GM23248 (cell line): ENCODE data around the gene IL1R1. TPM values are rescaled to one million over a fixed set of nuclear protein-coding genes. Genes with fewer than 3 reads are reported as not detected.

ENCODE experiments used
- DNase-seq: peaks from one replicate; pipeline ENCODE4 v3.0.0-alpha.2; 2015
- H2AFZ ChIP-seq: fragments of 200-600 bp; sonication (generic); 2 replicates; pipeline ENCODE4 v1.6.1; 2016; ENCODE audit warnings: antibody characterized with exemption
- H3F3A ChIP-seq: fragments of 200-600 bp; sonication (generic); 2 replicates; pipeline ENCODE4 v1.6.1; 2016; ENCODE audit warnings: mild to moderate bottlenecking, antibody characterized with exemption, mixed run types; ENCODE audit not compliant: insufficient read depth
- H3K27ac ChIP-seq: fragments of 200-600 bp; sonication (generic); 2 replicates; pipeline ENCODE4 v1.5.1; 2016; ENCODE audit warnings: mild to moderate bottlenecking
- H3K27me3 ChIP-seq: fragments of 200-600 bp; sonication (generic); replicated peaks from 2 replicates; pipeline ENCODE4 v1.6.1; 2016; ENCODE audit warnings: mild to moderate bottlenecking; ENCODE audit not compliant: insufficient read depth
- H3K36me3 ChIP-seq: fragments of 200-600 bp; sonication (generic); 2 replicates; pipeline ENCODE4 v1.6.1; 2016; ENCODE audit warnings: low read depth, mild to moderate bottlenecking
- H3K4me1 ChIP-seq: fragments of 200-600 bp; sonication (generic); 2 replicates; pipeline ENCODE4 v1.6.1; 2016; ENCODE audit warnings: mild to moderate bottlenecking; ENCODE audit not compliant: insufficient read depth
- H3K4me2 ChIP-seq: fragments of 200-600 bp; sonication (generic); one replicate; pipeline ENCODE4 v1.6.1; 2016; ENCODE audit warnings: mild to moderate bottlenecking; ENCODE audit not compliant: unreplicated experiment
- H3K4me3 ChIP-seq: fragments of 200-600 bp; sonication (generic); 2 replicates; pipeline ENCODE4 v1.5.1; 2016; ENCODE audit warnings: mild to moderate bottlenecking
- H3K79me2 ChIP-seq: fragments of 200-600 bp; sonication (generic); 2 replicates; pipeline ENCODE4 v1.6.1; 2016; ENCODE audit warnings: mild to moderate bottlenecking; ENCODE audit not compliant: insufficient read depth
- H3K9ac ChIP-seq: fragments of 200-600 bp; sonication (generic); 2 replicates; pipeline ENCODE4 v1.6.1; 2016; ENCODE audit warnings: mild to moderate bottlenecking
- H3K9me2 ChIP-seq: fragments of 200-600 bp; sonication (generic); 2 replicates; pipeline ENCODE4 v1.6.1; 2016; ENCODE audit warnings: mixed run types, mild to moderate bottlenecking, moderate library complexity; ENCODE audit not compliant: insufficient read depth
- H3K9me3 ChIP-seq: fragments of 200-600 bp; sonication (generic); one replicate; pipeline ENCODE4 v1.6.1; 2017; ENCODE audit warnings: low read depth
- H4K20me1 ChIP-seq: fragments of 200-600 bp; sonication (generic); 2 replicates; pipeline ENCODE4 v1.6.0; 2016; ENCODE audit not compliant: insufficient read depth
- EZH2 ChIP-seq: fragments of 200-600 bp; sonication (generic); IDR thresholded peaks from 2 replicates; pipeline ENCODE4 v1.6.1; 2018; ENCODE audit warnings: antibody characterized with exemption, mild to moderate bottlenecking; ENCODE audit not compliant: insufficient read depth, poor library complexity, severe bottlenecking
- EZH2phosphoT487 ChIP-seq: fragments of 200-600 bp; sonication (generic); IDR thresholded peaks from 2 replicates; pipeline ENCODE4 v1.6.1; 2018; ENCODE audit warnings: antibody characterized with exemption, moderate library complexity, mild to moderate bottlenecking, low read depth; ENCODE audit not compliant: insufficient read depth
- WGBS, 2 experiments: methylation state at CpG; one replicate each; pipeline ENCODE4 v1.1.6; 2015 to 2017; ENCODE audit warnings: low lambda C conversion rate in 2 of 2, low coverage in 1 of 2; ENCODE audit errors: missing lambda C conversion rate in 2 of 2; 5-methylcytosine and 5-hydroxymethylcytosine counted together
- in situ Hi-C: fragments of 300-500 bp; cut with MboI; formaldehyde crosslinking; loops from 2 replicates; pipeline ENCODE4 v1.15.0; 2020
- polyA plus RNA-seq: library from polyadenylated mRNA; unstranded; fragments of >200 nt; fragmentation: Nextera tagmentation; extraction: Ambion mirVana; gene quantifications from 2 replicates; pipeline ENCODE4 v1.2.1, GENCODE V29; 2016
- total RNA-seq: library from RNA; depleted of rRNA; stranded (reverse); fragments of >200 nt; shearing (Covaris generic); gene quantifications from 2 replicates; pipeline ENCODE4 v1.2.3, GENCODE V29; 2014

The IL1R1 gene
- total and polyA plus RNA-seq, 2 experiments from 2014 or later, result 75.4 to 87.9 TPM

- Histone ChIP-seq H2AFZ (no peak overlapping the region), H3K9ac (peak overlapping the region; percentile 50), H3K36me3 (0 out of 2 replicates have a peak, but pooled peaks cover 3% of the 10 kb centered on the region), H3F3A (peaks cover 48% of the 10 kb centered on the region), H3K27ac (peak overlapping the region; percentile 59), H3K27me3 (no peaks in the 10 kb centered on the region), H3K4me3 (no peak overlapping the region; the same call in 1 of the 2 replicates), H3K9me2 (no peaks in the 10 kb centered on the region), H3K4me1 (peaks cover 46% of the 10 kb centered on the region), H3K9me3 (no peaks in the 10 kb centered on the region), H4K20me1 (no peaks in the 10 kb centered on the region), H3K79me2 (peaks cover 62% of the 10 kb centered on the region), H3K4me2 (peak overlapping the region; percentile 62)
- in situ Hi-C loops, result loop anchor here (25.0 kb wide), 1 partner anchor 93 kb away; no protein-coding TSS in a partner anchor
- no peak for TF ChIP-seq EZH2phosphoT487
- TF ChIP-seq EZH2, result no peak
- WGBS, 2 experiments, result 93 to 96% methylated on average over 5 of the region's 5 CpGs
- no peak for DNase-seq
These were observed 12.4 kb upstream of the IL1R1 start for GRCh38 chr2:102129951-102130646.

GRCh38 chr2:102130647-102130991, 11.9 kb upstream of the IL1R1 start:
- H3K9ac ChIP-seq, result peak overlapping the region; percentile 50
- peak; percentile 44 for DNase-seq
- H4K20me1 ChIP-seq, result no peaks in the 10 kb centered on the region
- peak overlapping the region; percentile 59 for H3K27ac ChIP-seq
- peaks cover 48% of the 10 kb centered on the region for H3F3A ChIP-seq
- in situ Hi-C loops, result loop anchor here (25.0 kb wide), 1 partner anchor 93 kb away; no protein-coding TSS in a partner anchor
- peaks cover 46% of the 10 kb centered on the region for H3K4me1 ChIP-seq
- H3K9me2 ChIP-seq, result no peaks in the 10 kb centered on the region
- no peak overlapping the region for H2AFZ ChIP-seq
- peak overlapping the region; percentile 62 for H3K4me2 ChIP-seq
- H3K9me3 ChIP-seq, result no peaks in the 10 kb centered on the region
- peaks cover 57% of the 10 kb centered on the region for H3K79me2 ChIP-seq
- no peak overlapping the region; the same call in 1 of the 2 replicates for H3K4me3 ChIP-seq
- 0 out of 2 replicates have a peak, but pooled peaks cover 6% of the 10 kb centered on the region for H3K36me3 ChIP-seq
- no peaks in the 10 kb centered on the region for H3K27me3 ChIP-seq
- no peak for TF ChIP-seq EZH2
- no peak for TF ChIP-seq EZH2phosphoT487

- Histone ChIP-seq H3K27ac (no peak overlapping the region), H3K27me3 (no peaks in the 10 kb centered on the region), H3K4me1 (peaks cover 41% of the 10 kb centered on the region), H3K9me3 (no peaks in the 10 kb centered on the region), H2AFZ (no peak overlapping the region), H3F3A (peaks cover 44% of the 10 kb centered on the region), H3K9me2 (no peaks in the 10 kb centered on the region), H3K79me2 (peaks cover 51% of the 10 kb centered on the region), H3K36me3 (0 out of 2 replicates have a peak, but pooled peaks cover 6% of the 10 kb centered on the region), H3K4me2 (no peak overlapping the region), H3K4me3 (no peak overlapping the region), H3K9ac (no peak overlapping the region), H4K20me1 (no peaks in the 10 kb centered on the region)
- 85 to 93% methylated on average over 5 of the region's 5 CpGs for WGBS, 2 experiments
- TF ChIP-seq EZH2phosphoT487, result no peak
- no peak for TF ChIP-seq EZH2
- in situ Hi-C loops, result loop anchor here (25.0 kb wide), 1 partner anchor 94 kb away; no protein-coding TSS in a partner anchor
- no peak for DNase-seq
These were observed 11.0 kb upstream of the IL1R1 start for GRCh38 chr2:102131564-102131963.

GRCh38 chr2:102137138-102137537, 5.4 kb upstream of the IL1R1 start:
- Histone ChIP-seq H3F3A (peaks cover 37% of the 10 kb centered on the region), H4K20me1 (no peaks in the 10 kb centered on the region), H2AFZ (no peak overlapping the region), H3K9me3 (no peaks in the 10 kb centered on the region), H3K9me2 (no peaks in the 10 kb centered on the region), H3K27me3 (no peaks in the 10 kb centered on the region), H3K4me1 (peaks cover 36% of the 10 kb centered on the region), H3K36me3 (0 out of 2 replicates have a peak, but pooled peaks cover 6% of the 10 kb centered on the region), H3K79me2 (peaks cover 62% of the 10 kb centered on the region), H3K4me3 (no peak overlapping the region), H3K27ac (no peak overlapping the region), H3K9ac (no peak overlapping the region), H3K4me2 (no peak overlapping the region)
- peak; percentile 33 for DNase-seq
- in situ Hi-C loops, result loop anchor here (25.0 kb wide), 1 partner anchor 100 kb away; no protein-coding TSS in a partner anchor
- TF ChIP-seq EZH2phosphoT487 (no peak), EZH2 (no peak)
- 59 to 63% methylated on average over 2 of the region's 2 CpGs for WGBS, 2 experiments
